Amniotic epithelial cell (primary cell): ENCODE data around the gene KIF20B.

Source experiments
- DNase-seq: peaks from one replicate; pipeline ENCODE4 v3.0.0-alpha.2; 2010; ENCODE audit warnings: low read depth

Gene KIF20B, protein sequence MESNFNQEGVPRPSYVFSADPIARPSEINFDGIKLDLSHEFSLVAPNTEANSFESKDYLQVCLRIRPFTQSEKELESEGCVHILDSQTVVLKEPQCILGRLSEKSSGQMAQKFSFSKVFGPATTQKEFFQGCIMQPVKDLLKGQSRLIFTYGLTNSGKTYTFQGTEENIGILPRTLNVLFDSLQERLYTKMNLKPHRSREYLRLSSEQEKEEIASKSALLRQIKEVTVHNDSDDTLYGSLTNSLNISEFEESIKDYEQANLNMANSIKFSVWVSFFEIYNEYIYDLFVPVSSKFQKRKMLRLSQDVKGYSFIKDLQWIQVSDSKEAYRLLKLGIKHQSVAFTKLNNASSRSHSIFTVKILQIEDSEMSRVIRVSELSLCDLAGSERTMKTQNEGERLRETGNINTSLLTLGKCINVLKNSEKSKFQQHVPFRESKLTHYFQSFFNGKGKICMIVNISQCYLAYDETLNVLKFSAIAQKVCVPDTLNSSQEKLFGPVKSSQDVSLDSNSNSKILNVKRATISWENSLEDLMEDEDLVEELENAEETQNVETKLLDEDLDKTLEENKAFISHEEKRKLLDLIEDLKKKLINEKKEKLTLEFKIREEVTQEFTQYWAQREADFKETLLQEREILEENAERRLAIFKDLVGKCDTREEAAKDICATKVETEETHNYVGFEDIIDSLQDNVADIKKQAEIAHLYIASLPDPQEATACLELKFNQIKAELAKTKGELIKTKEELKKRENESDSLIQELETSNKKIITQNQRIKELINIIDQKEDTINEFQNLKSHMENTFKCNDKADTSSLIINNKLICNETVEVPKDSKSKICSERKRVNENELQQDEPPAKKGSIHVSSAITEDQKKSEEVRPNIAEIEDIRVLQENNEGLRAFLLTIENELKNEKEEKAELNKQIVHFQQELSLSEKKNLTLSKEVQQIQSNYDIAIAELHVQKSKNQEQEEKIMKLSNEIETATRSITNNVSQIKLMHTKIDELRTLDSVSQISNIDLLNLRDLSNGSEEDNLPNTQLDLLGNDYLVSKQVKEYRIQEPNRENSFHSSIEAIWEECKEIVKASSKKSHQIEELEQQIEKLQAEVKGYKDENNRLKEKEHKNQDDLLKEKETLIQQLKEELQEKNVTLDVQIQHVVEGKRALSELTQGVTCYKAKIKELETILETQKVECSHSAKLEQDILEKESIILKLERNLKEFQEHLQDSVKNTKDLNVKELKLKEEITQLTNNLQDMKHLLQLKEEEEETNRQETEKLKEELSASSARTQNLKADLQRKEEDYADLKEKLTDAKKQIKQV (N-terminal part only)

GRCh38 chr10:89701242-89702120, at the start of gene KIF20B:
KIF20B (plus strand) TSS chr10:89701590; CDS start chr10:89705295, 3,705 bp downstream.
- peak; percentile 95 for DNase-seq

DNA sequence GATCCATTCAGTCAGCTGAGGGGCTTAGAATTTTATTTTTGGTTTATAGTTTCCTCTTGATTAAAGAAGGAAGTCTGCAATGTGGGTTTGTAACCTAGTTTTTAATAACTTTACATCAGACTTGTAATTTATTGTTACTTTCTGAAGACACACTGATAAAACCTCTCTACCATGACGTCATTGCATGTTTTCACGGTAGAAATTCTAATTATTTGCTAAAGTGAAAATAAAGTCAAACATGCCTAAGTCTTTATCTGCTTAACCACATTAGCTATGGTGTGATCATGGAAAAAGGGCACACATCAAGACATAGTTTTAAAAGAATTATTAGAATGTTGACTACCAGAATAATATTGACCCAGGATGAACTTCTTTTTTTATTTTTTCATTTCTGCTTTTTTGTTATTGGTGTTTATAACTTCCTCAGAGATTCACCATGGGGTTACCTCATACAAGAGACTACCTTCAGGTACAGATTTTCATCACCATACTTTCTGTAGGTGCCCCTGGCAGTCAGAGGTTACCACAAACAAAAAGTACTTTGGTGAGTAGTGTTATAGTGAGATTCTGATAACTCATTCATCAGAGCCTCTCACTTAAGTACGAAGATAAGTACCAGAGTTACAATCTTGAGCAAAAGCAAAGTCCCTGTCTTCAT, 49.3 kb upstream of the KIF20B start:
- peak; percentile 58 for DNase-seq

- peak; percentile 32 for DNase-seq
These were observed 48.5 kb upstream of the KIF20B start for GRCh38 chr10:89652806-89653370.

DNA sequence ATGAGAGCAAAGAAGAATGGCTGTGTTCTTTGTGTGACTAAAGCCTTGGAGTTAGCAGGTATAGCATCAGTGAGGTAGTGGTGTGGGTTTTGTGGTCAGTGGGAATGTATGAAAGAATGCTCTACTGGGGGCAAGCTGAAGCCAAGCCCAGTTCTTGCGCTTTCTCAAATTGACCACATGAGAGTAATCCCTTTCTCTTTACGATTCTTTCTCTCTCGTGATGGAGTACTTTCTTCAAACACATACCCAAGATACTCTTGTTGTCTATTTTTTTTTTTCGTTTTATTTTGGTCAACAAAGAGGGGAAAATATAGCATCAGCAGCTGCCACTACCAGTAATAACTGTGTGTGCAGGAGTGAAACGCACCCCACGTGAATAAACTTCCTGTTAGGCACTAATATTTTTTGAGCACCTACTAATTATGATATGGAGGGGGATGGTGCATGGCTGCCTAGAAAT, 48.0 kb upstream of the KIF20B start:
- peak; percentile 88 for DNase-seq

GRCh38 chr10:89655722-89656121, 45.7 kb upstream of the KIF20B start:
- DNase-seq: no peak

DNA sequence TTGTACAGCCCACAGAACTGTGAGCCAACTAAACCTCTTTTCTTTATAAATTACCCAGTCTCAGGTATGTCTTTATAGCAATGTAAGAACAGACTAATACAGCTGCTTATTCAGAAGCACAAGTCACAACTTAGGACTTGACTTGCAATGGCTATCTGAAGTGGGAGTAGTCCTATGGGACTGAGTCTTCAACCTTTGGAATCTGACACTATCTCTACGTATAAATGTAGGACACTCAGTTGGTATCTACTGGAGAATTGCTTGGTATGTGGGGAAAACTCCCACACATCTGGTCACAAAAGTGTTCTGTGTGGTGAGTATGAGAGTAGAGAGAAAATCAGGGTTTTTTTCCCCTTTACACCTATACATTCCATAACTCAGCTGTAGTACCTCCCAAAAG, 44.1 kb upstream of the KIF20B start:
- DNase-seq: peak; percentile 31

DNA sequence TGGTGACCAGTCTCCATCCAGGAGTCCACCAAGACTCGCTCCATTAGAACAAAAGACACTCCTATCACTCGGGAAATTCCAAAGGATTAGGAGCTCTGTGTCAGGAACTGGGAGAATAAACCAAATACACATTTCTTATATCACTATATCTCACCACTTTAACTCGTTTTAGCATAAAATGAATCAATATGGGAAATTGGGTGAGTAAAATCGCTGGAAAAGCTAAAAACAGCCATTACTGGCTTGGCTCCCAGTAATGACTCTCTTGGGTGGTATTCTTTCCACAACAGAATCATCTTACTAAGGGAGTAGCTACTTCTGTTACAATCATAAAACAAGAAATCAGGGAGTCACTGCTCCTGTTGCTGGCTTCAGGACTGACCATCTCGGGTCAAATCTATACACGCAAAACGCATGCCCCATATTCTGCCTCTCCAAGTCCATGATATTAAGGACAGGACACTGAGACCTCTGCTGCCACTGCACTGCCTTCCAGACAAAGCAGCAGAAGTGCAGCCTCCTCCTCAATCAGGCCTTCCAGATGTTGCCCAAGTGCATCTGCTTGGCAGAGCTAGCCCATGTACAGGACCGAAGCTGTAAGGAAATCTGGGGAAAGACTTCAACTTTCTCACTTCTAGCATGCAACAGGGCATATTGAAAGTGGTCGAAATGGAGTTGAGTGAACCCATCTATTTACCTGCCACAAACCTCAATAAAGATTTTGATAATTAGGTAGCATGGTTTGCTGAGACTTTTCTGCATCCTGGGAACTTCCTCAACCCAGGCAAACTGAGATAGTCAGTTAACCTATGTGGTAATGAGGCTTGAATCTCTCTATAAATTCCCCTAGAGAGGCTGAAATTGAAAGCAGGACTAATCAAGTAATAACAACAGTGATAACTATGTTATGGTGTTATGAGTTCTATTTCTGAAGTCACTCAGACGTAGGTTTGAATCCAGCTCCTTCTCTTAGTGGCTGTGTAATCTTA, 42.0 kb upstream of the KIF20B start:
- DNase-seq: peak; percentile 34

DNA sequence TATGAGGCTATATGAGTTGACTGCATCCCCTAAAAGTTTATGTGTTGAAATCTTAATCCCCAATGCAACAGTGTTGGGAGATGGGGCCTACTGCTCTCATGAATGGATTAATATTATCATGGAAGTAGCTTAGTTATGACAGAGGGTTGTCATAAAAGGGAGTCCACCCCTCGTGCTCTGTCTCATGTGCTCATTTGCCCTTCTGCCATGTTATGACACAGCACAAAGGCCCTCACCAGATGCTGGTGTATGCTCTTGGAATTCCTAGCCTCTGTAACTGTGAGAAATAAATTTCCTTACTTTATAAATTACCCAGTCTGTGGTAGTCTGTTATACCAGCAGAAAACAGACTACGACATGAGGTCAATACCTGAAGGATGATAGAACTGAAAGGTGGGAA, 38.8 kb upstream of the KIF20B start:
- DNase-seq: peak; percentile 20

GRCh38 chr10:89663144-89663543, 38.2 kb upstream of the KIF20B start:
- no peak for DNase-seq

DNA sequence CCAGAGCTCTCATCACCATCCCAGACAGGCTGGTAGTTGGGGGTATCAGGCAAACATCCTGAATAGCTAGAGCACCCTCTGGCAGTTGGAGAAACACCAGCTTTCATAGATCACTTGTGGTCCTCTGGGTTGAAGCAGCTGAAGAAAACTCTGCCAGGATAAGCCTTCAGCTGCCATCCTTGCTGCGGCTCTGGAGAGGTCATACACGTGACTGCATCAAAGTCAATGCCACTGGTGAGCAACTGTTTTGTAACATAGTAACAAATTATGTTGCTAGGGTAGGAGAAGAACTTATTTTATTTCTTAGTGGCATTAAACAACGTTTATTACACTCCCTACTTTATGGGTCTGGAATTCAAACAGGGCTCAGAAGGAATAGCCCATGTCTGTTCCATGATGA, 37.2 kb upstream of the KIF20B start:
- no peak for DNase-seq

DNA sequence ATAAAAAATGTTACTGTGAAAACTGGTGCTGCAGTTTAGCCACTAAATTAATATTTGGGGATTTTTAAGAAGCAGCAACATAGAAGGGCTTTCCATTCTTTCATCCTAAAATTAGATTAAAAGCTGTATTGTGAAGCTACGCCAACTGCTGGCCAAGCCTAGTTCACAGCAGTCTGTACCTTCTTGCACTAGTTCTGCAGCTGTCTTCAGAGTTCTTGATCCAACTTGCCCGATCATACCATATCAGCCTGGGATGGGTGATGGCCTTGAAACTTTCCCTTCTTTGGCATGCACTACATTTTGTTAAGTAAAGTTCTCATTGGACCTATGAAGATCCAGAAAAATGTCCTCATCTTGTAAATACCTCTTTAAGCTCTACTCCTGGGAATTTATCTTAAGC, 36.1 kb upstream of the KIF20B start:
- DNase-seq: no peak

DNA sequence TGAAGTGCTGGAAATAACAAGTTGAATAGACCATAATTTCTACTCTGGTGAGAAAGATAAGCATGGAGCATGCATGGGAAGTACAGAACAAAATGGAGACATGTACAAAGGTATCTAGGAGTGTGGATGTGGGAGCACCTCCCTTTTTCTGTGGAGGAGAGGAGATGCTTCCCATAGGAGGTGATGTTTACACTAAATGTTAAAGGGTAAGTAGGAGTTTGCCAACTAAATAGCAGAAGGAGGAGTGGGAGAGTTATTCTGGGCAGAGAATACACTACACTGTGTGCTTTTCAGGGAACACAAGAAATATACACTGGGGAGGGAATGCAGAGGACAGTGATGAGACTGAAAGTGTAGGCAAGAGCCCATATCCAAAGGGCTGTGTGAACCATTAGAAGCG, 35.3 kb upstream of the KIF20B start:
- no peak for DNase-seq

GRCh38 chr10:89668386-89669071, 32.9 kb upstream of the KIF20B start:
- DNase-seq: no peak

DNA sequence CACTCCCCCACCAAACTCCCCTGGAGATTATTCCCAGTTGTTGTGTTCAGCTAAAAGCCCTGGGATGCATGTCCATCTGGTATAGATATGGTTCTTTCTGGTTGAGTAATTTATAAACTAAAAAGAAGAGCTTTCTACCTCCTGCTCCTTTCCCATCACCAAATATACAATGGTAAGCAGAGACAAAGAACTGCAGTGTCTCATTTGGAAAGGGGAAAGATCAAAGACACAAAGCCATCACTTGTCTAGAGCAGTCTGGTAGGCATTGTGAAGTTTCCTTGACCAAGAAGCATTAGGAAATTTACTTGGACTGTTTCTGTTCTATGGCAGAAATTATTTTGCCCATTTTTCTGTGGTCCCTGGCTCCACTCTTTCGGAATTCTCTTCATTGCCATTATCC, 31.4 kb upstream of the KIF20B start:
- no peak for DNase-seq

GRCh38 chr10:89670926-89671325, 30.5 kb upstream of the KIF20B start:
- no peak for DNase-seq

DNA sequence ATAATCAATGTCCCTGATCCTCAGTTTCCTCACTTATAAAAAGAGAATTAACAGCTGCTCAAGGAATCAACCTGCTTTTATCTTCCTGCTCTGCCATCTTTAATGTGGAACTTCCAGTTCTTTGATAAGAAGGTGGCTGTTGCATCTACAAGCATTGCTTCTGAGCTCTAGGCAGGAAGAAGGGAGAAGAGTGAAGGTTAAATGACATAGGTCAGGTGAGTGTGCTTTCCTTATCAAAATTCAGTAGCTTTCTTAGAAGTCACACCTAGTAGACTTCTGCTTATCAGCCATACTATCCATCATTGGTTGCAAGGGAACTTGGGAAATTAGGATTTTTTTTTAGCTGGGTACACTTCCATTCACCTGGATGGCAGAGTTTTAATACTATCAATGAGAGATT, 24.0 kb upstream of the KIF20B start:
- no peak for DNase-seq

- no peak for DNase-seq
These were observed 21.4 kb upstream of the KIF20B start for GRCh38 chr10:89679986-89680385.

- DNase-seq: peak; percentile 43
These were observed 17.5 kb upstream of the KIF20B start for GRCh38 chr10:89683883-89684282.
